HG02798 (cell line): Measurements from ENCODE around the gene CCDC196.

Experiments
- ATAC-seq: cut with Tn5 transposase; IDR thresholded peaks from one replicate; pipeline ENCODE4 v1.9.1; 2021; ENCODE audit warnings: mild to moderate bottlenecking; ENCODE audit not compliant: unreplicated experiment, poor library complexity

The CCDC196 gene, protein sequence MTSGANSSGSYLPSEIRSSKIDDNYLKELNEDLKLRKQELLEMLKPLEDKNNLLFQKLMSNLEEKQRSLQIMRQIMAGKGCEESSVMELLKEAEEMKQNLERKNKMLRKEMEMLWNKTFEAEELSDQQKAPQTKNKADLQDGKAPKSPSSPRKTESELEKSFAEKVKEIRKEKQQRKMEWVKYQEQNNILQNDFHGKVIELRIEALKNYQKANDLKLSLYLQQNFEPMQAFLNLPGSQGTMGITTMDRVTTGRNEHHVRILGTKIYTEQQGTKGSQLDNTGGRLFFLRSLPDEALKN

DNA sequence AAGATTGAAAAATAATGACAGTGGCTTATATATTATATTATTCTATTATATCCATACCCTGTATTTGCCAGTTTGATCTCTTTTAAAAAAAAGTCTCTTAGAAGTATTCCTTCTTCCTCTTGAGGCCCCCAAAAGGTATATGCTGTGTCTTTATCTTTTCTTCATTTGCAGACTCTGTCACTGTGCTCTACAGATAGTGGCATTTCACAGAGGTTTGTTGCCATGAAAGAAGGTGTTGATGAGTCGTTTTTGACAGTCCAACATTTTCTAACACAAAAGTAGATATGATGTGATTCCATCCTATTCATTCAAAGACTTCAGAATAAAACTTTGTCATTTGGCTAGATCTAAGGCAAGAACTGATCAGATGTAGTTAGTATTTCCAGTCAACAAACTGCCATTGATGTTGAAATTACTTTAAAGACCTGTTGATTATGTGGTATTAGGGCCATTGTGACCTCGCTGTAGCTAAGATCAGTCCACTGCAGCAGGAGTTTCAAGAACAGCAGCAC, at the start of gene CCDC196:
CCDC196 (plus strand) TSS at position 462 of the 512 bp plus-strand sequence. CDS start 132 bp downstream, outside the sequence.
- no peak for ATAC-seq

DNA sequence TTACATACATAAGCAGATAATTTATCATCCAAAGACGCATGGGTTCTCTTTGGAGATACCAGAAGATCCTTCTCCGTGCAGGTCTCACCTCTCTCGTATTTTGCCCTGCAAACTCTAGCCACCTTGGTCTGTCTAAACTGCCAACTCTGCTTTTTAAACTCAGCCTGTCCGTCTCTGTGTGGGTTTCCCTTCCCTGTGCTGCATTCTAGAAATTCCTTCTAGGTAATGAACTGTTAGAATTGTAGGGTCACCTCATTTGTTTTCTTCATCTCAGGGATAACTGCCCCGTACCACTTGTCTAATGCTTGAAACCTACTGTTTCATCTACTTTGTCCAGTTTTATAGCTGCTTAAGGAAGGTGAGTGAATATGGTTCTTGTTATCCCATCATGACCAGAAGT, 45.4 kb upstream of the CCDC196 start:
- ATAC-seq: no peak

DNA sequence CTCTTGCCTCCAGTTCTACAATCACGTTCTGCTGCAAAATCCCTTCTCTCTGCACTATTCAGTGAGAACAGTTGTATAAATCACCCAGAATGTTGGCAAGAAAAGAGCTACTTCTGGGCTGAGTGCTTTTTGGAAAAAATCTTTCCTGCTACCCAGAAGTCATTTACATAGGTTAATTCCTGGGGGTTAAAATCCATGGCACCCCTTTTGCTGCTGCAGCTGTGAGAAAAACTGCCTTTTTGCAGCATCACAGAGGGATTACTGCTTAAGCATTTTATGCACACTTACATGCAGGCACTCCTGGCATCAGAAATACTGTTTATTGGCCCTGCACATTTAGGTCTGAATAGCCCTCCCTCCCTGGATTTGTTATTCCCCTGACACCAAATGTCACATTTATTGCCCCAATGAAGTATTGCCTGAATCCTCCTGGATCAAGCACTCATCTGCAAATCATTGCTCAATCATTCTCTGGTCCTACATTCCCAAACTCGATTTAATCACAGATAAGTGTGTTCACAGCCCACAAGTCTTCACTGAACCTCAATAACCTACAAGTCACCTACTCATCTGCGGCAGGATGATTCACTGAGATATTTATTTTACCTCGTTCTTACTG, 43.1 kb upstream of the CCDC196 start:
- no peak for ATAC-seq

DNA sequence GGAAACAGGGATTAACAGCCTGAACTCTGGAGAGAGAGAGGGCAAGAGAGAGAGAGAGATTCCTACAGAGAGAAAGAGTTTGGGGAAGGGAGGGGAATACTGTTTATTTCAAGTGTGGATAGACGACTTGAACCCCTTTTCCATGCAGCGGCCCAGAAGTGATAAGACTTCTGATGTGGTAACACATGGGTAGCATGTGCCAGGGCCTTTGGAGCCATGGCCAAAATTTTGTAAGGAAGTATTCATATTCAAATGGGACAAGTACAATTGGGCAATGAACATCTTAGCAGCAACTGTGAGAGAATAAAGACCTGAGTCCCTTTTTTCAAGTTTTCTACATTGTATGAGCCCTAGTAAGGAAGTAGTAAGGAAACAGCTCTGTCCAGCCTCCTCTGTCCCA, 42.4 kb upstream of the CCDC196 start:
- ATAC-seq: no peak

DNA sequence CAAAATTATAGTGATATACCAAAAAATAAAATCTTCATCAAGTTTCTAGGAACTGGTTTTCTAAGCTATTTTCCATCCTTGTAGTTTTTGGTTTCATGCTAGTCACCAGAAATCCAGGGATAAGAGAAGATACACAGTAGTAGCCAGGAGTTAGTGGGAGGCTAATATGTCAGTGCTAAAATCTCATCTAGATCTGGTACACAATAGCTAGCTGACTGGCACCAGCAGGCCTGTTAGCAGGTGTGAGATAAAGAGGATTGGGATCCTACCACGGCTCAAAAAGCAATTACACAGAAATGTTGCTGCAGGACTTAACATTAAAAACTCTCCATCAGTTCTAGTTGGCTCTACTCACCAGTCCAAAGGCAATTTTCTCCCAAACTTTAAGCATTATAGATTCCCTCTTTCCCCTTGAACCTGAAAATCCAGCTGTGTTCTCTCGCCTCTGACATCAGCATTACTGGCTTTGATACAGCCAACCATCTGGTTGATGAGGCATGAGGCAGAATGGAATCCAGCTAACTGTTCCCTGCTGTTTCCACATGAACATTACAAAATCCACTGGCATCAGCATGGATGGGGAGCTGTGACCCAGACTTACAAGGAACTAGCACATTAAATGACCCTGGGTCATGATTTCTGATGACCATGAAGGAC, 41.8 kb upstream of the CCDC196 start:
- no peak for ATAC-seq

DNA sequence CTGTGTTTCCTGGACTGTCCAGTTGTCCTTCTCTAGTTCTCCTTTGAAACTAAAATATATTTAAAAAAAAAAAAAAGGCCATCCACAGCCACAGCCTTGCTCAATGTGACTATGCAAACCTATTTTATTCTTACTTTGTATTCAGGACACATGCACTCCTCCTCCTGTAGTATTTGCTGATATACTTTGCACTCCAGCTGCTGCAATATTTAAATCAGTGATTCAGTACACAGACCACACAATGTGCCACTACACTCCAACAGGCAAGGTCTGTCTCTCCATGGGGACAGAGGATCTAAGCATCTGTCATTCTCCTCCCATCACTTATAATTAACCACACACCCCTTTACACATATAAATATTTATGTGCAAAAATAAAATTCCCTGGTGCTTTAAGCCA, 40.2 kb upstream of the CCDC196 start:
- ATAC-seq: no peak

DNA sequence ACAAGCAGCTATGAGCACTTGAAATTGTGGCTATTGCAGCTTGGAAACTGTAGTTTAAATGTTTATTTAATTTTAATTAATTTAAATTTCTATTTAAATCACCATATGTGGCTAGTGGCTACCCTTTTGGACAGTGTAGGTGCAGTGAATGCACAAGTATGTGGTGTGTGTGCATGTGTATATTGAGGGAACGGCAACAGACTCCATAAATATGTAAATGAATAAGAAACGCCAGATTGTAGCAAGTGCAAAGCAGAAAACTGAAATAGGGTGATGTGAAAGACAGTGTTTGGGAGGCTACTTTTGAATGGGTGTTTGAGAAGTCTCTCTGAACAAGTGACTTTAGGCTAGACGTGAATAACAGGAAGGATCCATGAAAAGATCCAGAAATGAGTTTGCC, 32.7 kb upstream of the CCDC196 start:
- no peak for ATAC-seq

DNA sequence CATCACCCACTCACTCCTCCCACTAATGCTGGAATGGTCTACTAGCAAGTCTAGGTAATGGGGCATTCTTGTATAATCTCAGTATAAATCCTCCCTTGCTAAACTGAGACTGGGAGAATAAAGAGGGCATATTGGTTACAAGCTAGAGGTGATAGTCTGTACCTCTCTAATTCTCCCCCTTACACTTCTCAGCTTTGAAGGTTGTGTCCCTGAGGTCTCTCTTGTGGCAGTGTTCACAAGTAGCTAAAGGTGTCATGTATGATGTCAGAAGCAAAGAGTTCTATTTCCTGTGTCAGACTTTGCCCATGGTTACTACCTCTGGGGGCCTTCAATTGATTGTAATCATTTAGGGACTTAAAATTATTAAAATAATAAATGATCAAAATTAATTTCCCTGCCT, 26.6 kb upstream of the CCDC196 start:
- ATAC-seq: no peak

DNA sequence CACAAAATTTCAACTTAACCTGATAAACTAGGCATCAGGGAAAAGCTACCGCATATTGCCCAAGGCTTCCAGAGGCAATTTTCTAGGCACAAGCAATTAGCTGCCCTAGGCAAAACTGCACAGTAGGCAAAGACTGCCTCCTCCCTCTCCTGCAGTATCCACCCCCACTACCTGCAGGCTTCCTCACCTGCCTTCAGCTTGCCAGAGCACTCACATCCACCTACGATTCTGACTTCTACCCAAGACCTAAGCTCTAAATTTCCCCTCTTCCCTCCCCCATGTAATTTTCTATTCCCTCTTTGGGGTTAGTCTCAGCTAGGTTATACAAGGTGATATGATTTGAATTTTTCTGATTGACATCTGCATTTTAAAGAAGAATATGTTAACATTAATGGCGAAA, 21.9 kb upstream of the CCDC196 start:
- ATAC-seq: no peak

DNA sequence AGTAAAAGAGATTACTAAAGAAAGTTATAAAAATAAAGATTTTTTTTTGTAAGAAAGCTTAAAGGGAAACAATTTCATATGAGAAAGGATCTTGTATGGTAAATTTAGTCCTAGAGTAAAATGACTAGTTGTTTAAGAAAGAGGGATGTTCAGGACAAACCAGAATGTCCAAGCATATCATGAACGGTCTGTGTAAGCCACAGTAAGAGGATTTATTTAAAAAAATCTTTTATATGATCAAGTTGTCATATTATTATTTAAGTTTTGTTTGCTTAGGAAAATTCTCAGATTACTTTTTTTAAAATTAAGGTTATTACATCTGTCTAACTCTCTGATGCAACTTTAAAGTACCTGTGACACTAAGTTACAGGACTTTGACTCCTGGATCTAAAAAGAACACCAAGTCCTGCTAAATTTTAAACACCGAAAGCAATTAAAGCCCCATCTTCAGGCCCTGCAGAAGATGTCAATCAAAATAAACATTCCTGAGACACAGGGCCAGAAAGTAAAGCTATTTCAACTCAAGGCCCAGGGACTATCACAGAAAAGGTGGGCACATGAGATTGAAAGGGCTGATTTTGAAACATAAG, 17.3 kb upstream of the CCDC196 start:
- no peak for ATAC-seq

DNA sequence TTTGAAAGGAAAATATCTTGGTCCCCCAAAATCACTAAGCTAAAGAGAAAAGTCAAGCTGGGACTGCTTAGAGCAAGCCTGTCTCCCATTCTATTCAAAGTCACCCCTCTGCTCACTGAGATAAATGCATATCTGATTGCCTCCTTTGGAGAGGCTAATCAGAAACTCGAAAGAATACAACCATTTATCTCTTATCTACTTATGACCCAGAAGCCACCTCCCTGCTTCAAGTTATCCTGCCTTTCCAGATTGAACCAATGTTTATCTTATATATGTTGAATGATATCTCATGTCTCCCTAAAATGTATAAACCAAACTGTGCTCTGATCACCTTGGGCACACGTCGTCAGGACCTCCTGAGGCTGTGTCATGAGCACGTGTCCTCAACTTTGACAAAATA, 14.6 kb upstream of the CCDC196 start:
- no peak for ATAC-seq

DNA sequence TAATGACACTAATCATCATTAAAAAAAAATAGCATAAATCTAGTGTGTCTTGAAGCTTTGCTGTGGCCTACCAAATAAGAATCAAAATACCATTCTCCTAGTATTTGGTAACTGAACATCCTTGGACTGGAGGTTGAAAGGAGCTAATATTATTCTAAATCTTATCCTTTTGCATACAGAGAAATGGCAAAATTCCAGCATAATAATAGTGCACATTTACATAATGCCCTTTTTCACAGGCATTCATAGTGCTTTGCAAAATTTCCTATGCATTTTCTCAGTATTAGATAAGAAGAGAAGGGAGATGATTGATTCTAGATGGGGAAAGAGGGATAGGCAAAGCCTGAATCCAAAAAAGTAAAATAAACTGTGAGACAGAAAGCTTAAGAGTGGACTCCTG, 13.9 kb upstream of the CCDC196 start:
- ATAC-seq: no peak

DNA sequence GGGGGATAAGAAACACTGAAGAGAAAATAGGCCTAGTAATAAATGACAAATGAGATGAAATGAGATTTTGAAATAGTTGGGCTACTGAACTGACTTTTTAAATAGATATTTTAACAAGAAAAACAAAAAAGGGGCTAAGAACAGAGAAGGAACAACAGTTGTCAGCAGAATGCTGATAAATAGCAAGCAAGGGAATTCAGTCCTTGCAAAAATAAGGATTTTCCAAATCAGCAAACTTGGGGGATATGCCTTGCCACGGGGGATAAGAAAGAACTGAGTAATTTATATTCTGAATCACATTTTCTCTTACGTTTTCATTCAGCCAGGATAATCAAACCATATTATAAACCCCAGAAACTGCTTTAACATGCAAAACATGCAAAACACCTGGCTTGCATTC, 12.9 kb upstream of the CCDC196 start:
- ATAC-seq: no peak

DNA sequence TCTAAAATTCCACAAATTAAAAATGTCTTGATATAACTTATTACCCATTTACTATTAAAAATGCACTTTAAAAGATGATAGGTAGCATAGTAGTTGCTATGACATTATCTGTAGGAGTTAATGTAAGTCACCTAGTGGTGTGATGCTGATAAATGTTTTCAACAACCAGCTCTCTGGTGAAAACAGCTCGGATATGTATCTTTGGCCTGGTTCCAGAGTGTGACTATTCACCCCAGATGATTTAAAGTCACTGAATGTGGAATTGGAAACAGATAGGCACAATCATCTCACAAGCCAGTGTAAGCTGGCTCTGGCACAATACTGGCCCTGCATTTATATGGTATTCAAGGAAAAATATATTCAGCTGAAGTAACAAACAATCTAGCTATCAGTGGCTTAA, 9.2 kb upstream of the CCDC196 start:
- ATAC-seq: no peak

DNA sequence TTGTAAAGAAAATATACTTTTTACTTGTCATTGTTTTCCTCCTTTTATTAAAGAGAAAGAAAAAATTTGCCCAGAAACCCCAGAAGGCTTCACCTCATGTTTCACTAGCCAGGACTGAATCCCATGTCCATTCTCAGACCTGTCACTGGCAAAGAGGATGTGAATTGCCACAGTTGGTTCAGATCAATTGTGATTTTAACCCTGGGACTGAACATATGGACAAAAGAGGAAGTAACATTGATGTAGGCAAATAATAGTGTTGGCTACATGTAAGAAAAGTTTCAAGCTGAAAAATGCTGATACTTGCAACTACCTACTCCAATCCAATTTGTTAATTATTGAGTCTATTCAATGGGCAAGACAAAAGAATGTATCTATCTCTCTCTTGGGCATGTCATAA, 8.6 kb upstream of the CCDC196 start:
- ATAC-seq: no peak

DNA sequence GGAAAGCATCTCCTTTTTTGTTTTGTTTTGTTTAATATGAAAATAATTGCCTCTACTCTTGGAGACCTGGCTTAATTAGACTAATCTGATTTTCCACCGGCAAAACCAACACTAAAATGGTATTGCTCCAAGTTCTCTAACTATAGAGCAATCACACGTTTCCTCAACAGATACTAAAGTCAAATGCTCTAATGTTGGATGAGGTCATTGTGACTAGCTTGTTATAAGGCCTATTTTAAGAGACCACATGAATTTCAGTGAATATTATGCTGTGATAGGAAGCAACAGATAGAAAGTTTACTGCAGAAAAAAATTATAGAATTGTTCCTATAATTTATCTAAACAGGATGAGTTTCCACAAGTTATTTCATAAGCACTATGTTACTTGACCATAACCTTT, 3.3 kb upstream of the CCDC196 start:
- ATAC-seq: no peak

DNA sequence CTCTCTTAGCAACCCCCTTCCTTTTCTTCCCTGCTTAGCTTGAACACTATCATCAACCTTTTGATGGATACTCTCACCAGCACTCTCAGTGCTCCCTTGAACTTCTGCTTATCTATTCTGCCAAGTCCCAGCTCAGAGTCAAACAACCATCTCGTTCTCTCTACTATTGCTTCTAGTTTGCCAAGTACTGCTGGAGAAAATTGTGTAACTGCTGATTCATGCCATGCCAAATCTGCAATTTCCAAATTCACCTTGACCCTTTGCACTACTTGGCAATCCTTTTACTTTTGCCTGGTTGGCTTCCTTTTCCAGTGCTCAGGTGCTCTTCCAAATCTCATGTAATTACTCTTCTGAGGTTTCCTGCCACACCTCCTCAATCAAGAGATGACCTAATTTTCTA, 2.8 kb upstream of the CCDC196 start:
- ATAC-seq: no peak

DNA sequence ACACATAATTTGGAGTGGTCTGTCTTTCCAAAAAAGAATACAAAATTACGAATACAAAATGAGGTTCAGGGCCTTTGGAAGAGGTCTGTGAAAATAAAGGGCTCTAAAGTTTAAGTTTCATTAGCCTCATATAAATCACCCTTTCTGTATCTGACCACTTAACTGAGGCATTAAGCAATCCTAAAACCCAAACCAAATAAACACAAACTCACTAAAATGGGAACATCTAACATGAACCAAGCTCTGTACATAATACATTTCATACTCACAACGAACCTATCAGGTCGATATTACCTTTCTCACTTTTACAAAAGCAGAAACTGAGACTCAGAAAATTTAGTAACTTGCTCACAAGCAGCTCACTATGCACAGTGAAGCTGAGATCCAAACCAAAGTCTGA, 1.1 kb upstream of the CCDC196 start:
- ATAC-seq: no peak

DNA sequence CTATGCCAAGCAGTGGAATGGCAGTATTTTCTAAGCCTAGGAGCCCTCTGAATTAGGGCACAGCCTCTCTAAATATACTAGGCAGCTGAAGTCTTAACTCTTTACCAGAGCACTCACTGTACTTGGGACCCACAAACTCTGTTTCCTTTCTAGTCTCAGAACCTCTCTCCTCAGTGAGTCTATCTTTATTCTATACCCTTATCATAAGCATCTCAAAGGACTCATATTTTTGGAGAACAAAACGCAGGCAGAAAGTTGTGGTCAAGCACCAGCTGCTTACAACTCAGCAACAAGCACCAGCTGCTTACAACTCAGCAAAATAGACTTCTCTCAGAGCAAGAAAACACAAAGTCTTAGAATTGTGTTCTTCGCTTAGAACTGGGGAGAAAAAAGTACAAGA, 993 bp downstream of the CCDC196 start:
- ATAC-seq: no peak

DNA sequence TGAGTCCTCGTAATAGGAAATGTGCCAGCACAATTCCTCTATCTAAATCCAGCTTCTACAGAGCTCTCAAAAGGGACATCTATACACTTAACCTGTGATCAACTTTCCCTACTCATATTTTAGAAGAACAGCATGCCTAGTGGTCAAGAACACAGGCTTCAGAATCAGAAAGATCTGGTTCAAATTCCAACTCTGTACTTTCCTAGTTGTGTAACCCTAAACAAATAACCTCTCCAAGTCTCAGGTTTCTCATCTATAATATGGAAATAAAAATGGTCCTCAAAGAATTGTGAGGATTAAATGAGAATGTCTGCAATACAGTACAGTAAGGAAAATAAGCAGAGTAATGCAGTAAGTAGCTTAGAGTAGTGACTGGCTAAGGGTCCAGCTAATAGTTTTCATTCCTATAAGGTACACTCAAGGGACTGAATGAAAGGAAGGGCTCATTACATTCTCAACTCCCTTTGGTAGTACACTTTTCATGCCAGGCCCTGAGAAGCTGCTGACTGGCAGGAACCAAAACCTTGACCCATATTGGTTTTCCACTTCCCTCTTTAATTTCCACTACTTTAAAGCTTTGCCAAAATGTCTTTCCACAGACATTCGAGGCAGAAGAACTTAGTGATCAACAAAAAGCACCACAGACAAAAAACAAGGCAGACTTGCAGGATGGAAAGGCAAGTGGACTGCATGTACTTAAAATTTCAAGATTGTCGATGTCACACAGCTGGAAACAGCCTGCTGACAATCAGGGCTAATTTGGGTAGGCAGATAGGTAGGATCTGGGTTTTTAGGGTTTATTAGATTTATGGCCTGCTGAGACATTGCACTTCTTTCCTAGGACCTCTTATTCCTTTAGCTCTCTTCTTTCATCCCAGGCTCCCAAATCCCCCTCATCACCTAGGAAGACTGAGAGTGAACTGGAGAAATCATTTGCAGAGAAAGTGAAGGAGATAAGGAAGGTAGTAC, 4.3 kb downstream of the CCDC196 start:
- no peak for ATAC-seq
